ENCODE measurements around the gene TRAPPC5. TPM values are rescaled to one million over a fixed set of nuclear protein-coding genes. Genes with fewer than 3 reads are reported as not detected.

Gene TRAPPC5
- polyA plus RNA-seq, 1 experiment, result 42.1 TPM

DNA sequence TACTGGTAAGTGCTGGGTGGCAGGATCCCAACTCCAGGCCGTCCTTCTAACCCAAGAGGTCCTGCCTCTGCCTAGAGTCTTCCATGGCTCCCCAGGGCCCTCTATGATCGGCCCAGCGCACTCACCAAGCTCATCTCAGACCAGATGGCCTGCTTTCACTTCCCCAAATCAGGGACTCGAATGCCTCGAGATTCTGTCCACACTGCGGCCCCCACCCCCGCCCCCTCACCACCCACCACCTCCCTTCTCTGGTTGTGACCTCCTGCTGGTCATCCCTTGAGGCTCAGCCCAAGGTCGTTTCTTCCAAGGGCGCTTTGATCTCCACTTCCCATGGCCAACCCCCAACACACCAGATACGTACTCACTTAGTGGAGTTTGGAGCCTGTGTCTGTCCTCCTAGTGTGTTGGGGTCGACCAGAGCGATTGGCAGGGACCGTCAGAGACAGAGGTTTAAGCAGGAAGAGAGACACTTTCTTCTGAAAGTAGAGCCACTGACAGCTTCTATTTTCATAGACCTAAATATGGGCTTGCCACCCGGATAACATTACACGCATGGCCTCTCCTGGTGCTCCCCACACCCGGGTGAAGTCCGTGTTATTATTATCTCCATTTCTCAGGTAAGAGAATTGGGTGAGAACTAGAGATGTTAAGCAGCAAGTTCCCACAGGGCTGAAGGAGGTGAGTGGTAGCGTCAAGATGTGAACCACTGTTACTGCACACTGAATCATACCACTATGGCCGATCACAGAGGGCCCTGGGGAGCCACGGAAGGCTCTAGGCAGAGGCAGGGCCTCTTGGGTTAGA, 21.2 kb downstream of the TRAPPC5 start, which contains the start of gene FCER2:
Gene FCER2, minus strand, starts transcription at position 478 of the 804 bp plus-strand sequence. CDS start 2,371 bp downstream, outside the sequence.
- Histone ChIP-seq H3K9me3 (ENCODE audit: control insufficient read depth, insufficient read depth, low read length) (no peaks in the 10 kb centered on the region), H3K27me3 (ENCODE audit: control insufficient read depth, insufficient read depth, low read length) (peaks cover 4% of the 10 kb centered on the region), H3K27ac (ENCODE audit: low read depth, low read length) (no peak within 1 kb of the TSS), H3K4me3 (ENCODE audit: low read depth, low read length) (no peak within 1 kb of the TSS)
- ChIA-PET POLR2A (no interaction called here), CTCF (interaction anchor here (1.3 kb wide), 1 partner anchor 21 kb away, joined by 3 read pairs; the partner anchor contains the start of gene TRAPPC5)
- no peak for DNase-seq (ENCODE audit: low read depth, low spot score)
- TF ChIP-seq, protein P1, sequence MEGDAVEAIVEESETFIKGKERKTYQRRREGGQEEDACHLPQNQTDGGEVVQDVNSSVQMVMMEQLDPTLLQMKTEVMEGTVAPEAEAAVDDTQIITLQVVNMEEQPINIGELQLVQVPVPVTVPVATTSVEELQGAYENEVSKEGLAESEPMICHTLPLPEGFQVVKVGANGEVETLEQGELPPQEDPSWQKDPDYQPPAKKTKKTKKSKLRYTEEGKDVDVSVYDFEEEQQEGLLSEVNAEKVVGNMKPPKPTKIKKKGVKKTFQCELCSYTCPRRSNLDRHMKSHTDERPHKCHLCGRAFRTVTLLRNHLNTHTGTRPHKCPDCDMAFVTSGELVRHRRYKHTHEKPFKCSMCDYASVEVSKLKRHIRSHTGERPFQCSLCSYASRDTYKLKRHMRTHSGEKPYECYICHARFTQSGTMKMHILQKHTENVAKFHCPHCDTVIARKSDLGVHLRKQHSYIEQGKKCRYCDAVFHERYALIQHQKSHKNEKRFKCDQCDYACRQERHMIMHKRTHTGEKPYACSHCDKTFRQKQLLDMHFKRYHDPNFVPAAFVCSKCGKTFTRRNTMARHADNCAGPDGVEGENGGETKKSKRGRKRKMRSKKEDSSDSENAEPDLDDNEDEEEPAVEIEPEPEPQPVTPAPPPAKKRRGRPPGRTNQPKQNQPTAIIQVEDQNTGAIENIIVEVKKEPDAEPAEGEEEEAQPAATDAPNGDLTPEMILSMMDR (IDR thresholded peaks at IDR 0.05; ENCODE audit: low read depth, low read length), result no peak

DNA sequence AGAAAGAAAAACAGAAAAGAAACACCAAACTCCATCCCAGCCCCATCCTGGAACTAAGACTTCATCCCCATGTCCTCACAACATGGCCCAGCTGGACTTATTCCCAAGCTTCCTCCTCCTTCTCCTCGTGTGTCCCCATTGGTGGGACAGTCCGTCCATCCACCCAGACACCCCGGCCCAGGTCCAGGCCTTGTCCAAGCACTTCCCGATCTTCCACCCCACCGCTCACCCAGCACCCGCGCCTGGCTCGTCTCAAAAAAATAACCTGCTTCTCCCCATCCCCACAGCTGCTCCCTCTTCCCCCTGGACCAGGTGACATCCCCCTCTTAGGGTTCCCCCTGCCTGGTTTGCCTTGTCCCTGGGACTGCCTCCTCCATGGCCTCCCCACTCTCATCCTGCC, 22.7 kb downstream of the TRAPPC5 start:
- Histone ChIP-seq H3K4me3 (ENCODE audit: low read depth, low read length) (no peak overlapping the region), H3K27me3 (ENCODE audit: control insufficient read depth, insufficient read depth, low read length) (peaks cover 3% of the 10 kb centered on the region), H3K27ac (ENCODE audit: low read depth, low read length) (no peak overlapping the region), H3K9me3 (ENCODE audit: control insufficient read depth, insufficient read depth, low read length) (no peaks in the 10 kb centered on the region)
- TF ChIP-seq, protein P1 (IDR thresholded peaks at IDR 0.05; ENCODE audit: low read depth, low read length), result no peak
- DNase-seq (ENCODE audit: low read depth, low spot score), result no peak
- ChIA-PET POLR2A (no interaction called here), CTCF (interaction anchor here (0.7 kb wide), 1 partner anchor 23 kb away, joined by 4 read pairs; no protein-coding TSS in a partner anchor)

GRCh38 chr19:7704280-7705060, 23.8 kb downstream of the TRAPPC5 start:
- TF ChIP-seq, protein P1 (IDR thresholded peaks at IDR 0.05; ENCODE audit: low read depth, low read length), result no peak
- no peak for DNase-seq (ENCODE audit: low read depth, low spot score)
- POLR2A ChIA-PET, result no interaction called here
- no peaks in the 10 kb centered on the region for H3K9me3 ChIP-seq (ENCODE audit: control insufficient read depth, insufficient read depth, low read length)
- CTCF ChIA-PET, result no interaction called here
- no peak overlapping the region for H3K4me3 ChIP-seq (ENCODE audit: low read depth, low read length)
- no peak overlapping the region for H3K27ac ChIP-seq (ENCODE audit: low read depth, low read length)
- H3K27me3 ChIP-seq (ENCODE audit: control insufficient read depth, insufficient read depth, low read length), result no peaks in the 10 kb centered on the region

- H3K4me3 ChIP-seq (ENCODE audit: low read depth, low read length), result no peak overlapping the region
- H3K27ac ChIP-seq (ENCODE audit: low read depth, low read length), result no peak overlapping the region
- H3K27me3 ChIP-seq (ENCODE audit: control insufficient read depth, insufficient read depth, low read length), result peaks cover 7% of the 10 kb centered on the region
- ChIA-PET CTCF (no interaction called here), POLR2A (no interaction called here)
- TF ChIP-seq, protein P1 (IDR thresholded peaks at IDR 0.05; ENCODE audit: low read depth, low read length), result no peak
- H3K9me3 ChIP-seq (ENCODE audit: control insufficient read depth, insufficient read depth, low read length), result no peaks in the 10 kb centered on the region
- DNase-seq (ENCODE audit: low read depth, low spot score), result no peak
These were observed 25.0 kb downstream of the TRAPPC5 start for GRCh38 chr19:7705387-7706187.

Data from AG04450 (cell line).